IgD-negative memory B cell (primary cell): ENCODE results near the gene PDLIM5. TPM values are rescaled to one million over a fixed set of nuclear protein-coding genes. Genes with fewer than 3 reads are reported as not detected.
"Not testable (repeated sequence)": the region's sequence is repeated elsewhere in the genome, so short reads cannot be mapped to it uniquely, and the experiment has no call there.

Source experiments
- H3K27ac Mint-ChIP-seq, 3 donors: one replicate each; pipeline ENCODE4 v1.8.0; 2020 to 2022; ENCODE audit warnings: mild to moderate bottlenecking in 3 of 3, mixed read lengths in 3 of 3, moderate library complexity in 1 of 3
- H3K27me3 Mint-ChIP-seq: one replicate; pipeline ENCODE4 v1.8.0; 2021; ENCODE audit warnings: mixed read lengths
- H3K36me3 Mint-ChIP-seq: one replicate; pipeline ENCODE4 v1.8.0; 2020; ENCODE audit warnings: mild to moderate bottlenecking, mixed read lengths
- H3K4me1 Mint-ChIP-seq, 3 donors: one replicate each; pipeline ENCODE4 v1.8.0; 2020 to 2022; ENCODE audit warnings: mixed read lengths in 3 of 3, mild to moderate bottlenecking in 1 of 3
- H3K4me3 Mint-ChIP-seq, 4 donors: one replicate each; pipeline ENCODE4 v1.8.0; 2020 to 2022; ENCODE audit warnings: mild to moderate bottlenecking in 4 of 4, mixed read lengths in 4 of 4, moderate library complexity in 3 of 4
- H3K9me3 Mint-ChIP-seq, 3 donors: one replicate each; pipeline ENCODE4 v1.8.0; 2020 to 2021; ENCODE audit warnings: mixed read lengths in 3 of 3, mild to moderate bottlenecking in 1 of 3
- polyA plus RNA-seq: library from polyadenylated mRNA; unstranded; fragments of 300-500 nt; fragmentation: Illumina TruSeq; gene quantifications from one replicate; pipeline ENCODE4 v1.2.3, GENCODE V29; 2021

The PDLIM5 gene, protein sequence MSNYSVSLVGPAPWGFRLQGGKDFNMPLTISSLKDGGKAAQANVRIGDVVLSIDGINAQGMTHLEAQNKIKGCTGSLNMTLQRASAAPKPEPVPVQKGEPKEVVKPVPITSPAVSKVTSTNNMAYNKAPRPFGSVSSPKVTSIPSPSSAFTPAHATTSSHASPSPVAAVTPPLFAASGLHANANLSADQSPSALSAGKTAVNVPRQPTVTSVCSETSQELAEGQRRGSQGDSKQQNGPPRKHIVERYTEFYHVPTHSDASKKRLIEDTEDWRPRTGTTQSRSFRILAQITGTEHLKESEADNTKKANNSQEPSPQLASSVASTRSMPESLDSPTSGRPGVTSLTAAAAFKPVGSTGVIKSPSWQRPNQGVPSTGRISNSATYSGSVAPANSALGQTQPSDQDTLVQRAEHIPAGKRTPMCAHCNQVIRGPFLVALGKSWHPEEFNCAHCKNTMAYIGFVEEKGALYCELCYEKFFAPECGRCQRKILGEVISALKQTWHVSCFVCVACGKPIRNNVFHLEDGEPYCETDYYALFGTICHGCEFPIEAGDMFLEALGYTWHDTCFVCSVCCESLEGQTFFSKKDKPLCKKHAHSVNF
- 37.0 TPM for polyA plus RNA-seq

DNA sequence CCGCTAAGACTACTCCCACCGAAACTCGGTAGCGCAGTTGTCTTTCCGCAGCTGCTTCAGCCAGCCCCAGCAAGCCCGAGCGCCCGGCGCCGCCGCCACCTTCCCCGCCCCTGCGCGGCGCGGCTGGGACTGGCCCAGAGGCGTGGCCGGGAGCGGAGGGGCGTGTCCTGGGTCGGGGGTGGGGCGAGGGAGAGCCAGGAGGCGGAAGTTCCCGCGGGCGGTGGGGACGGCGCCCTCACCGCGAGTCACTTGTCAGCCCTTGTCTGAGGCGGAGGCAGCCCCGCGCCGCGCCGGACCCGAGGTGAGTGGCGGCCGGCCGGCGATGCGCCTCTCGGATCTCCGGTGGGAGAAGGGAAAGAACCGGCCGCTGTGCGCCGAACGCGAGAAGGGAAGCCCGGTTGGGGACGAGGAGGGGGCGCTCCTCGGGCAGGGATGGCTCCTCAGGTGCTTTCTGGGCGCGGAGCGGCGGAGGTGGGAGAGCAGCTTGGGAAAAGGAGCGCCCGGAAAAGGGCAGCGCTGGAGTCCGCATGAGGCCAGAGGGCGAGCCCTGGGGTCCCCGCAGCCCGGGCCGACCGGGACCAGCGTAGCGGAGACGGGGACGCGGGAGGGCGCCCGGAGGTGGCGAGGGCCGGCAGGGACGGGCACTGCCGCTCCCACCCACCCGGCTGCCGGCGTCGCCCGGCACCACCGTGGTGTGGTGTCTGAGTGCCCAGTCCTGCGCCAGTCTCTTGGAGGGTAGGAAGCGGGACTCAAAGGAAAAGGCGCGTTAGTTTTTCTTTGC is at the start of gene PDLIM5:
Gene PDLIM5 (plus strand): TSS at position 248 of the 781 bp plus-strand sequence. CDS start 3,347 bp downstream, outside the sequence.
- Mint-ChIP-seq H3K9me3 (no peaks in the 10 kb centered on the region), H3K36me3 (no peaks in the 10 kb centered on the region), H3K4me3 (peak within 1 kb of the TSS; percentile 89 to 99 (median 94)), H3K27ac (peak within 1 kb of the TSS; percentile 82 to 92 (median 90)), H3K4me1 (peaks cover 9 to 36% (median 21%) of the 10 kb centered on the region in 3 donors), H3K27me3 (peaks cover 5% of the 10 kb centered on the region)

DNA sequence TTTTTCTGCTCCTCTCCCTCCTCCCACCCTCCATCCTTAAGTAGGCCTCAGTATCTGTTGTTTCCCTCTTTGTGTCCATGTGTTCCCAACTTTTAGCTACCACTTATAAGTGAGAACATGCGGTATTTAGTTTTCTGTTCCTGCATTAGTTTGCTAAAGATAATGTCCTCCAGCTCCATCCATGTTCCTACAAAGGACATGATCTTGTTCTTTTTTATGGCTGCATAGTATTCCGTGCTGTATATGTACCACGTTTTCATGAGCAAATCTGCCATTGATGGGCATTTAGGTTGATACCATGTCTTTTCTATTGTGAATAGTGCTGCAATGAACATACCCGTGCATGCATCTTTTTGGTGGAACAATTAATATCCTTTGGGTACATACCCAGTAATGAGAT is 49.3 kb upstream of the PDLIM5 start:
- H3K4me1 Mint-ChIP-seq, H3K4me3 Mint-ChIP-seq, H3K27ac Mint-ChIP-seq, H3K36me3 Mint-ChIP-seq, H3K9me3 Mint-ChIP-seq, H3K27me3 Mint-ChIP-seq: not testable (repeated sequence)

DNA sequence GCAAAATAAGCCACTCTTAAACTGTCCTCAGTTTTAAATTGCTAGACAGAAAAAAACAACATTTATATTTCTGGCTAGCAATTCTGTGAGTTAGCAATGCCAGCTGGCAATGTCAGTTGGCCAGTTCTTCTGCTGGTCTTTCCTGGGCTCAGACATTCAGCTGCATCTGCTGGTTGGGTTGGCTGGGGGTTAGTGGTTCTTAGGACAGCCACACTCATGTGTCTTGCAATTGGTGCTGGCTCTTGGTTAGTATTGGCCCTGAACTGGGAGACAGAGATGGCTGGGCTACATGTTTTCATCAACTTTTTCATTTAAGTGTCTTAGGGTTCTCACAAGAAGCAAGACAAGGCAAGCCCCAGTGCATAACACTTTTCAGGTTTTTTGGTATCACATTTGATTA is 48.0 kb upstream of the PDLIM5 start:
- Mint-ChIP-seq H3K36me3 (no peaks in the 10 kb centered on the region), H3K4me3 (no peak overlapping the region), H3K9me3 (peaks cover 0 to 2% (median 0%) of the 10 kb centered on the region in 3 donors), H3K27me3 (peaks cover 5% of the 10 kb centered on the region), H3K27ac (no peak overlapping the region), H3K4me1 (no peaks in the 10 kb centered on the region)

DNA sequence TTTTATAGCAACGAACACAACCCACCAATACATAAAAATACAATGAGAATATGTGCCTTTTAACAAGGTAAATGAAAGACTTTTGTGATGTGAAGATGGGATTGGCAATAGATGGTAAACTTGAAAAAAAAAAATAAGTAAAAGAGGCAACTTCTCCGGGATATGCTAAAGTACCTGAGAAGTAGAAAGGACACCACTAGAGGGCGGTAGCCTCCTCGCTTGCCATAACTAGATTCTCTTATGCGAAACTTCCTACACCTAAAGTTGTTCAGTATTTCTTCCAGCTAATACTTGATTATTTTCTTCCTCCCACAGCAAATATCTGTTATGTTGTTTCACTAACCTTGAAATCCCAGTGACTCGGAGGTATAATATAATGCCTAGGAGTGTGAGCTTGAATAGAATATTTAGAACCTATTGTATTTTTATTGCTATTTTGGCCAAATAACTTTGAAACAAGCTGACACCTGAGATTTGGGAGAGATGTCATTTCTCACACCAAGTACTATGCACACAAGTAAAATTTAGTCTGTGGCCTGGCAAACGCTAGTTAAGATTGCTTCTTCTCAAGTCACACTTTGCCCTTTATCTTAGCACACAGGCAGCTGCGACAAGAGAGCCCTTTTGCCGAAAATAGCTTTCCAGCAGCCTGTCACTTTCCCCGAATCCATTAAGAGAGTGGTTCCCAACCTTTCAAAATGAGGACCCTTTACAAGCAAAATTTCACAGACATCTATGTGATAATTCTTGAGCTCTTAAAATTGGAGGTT is 44.9 kb upstream of the PDLIM5 start:
- Mint-ChIP-seq H3K27ac (peak overlapping the region in 1 of 3 donors; percentile 74), H3K4me1 (no peaks in the 10 kb centered on the region), H3K4me3 (no peak overlapping the region), H3K36me3 (no peaks in the 10 kb centered on the region), H3K27me3 (peaks cover 7% of the 10 kb centered on the region), H3K9me3 (peaks cover 0 to 2% (median 0%) of the 10 kb centered on the region in 3 donors)

DNA sequence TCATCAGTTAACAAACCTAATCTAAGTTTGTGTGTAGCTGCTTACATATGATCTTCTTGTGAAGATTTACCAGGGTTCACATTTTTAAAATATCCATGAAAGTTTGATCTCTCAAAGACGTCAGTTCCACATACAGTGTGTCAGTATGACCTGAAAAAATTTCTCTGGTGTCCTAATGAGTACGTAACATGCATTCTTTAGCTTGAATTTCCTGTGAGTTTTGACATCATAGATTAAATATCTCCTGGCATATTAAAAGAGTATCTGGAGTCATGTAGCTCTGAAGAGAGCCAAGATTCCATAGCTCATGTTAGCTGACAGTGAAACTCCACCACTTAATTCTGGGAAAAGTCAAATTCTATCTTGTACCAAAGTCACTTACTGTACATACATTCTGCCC is 43.9 kb upstream of the PDLIM5 start:
- Mint-ChIP-seq H3K9me3 (peaks cover 0 to 2% (median 0%) of the 10 kb centered on the region in 3 donors), H3K27ac (no peak overlapping the region)

DNA sequence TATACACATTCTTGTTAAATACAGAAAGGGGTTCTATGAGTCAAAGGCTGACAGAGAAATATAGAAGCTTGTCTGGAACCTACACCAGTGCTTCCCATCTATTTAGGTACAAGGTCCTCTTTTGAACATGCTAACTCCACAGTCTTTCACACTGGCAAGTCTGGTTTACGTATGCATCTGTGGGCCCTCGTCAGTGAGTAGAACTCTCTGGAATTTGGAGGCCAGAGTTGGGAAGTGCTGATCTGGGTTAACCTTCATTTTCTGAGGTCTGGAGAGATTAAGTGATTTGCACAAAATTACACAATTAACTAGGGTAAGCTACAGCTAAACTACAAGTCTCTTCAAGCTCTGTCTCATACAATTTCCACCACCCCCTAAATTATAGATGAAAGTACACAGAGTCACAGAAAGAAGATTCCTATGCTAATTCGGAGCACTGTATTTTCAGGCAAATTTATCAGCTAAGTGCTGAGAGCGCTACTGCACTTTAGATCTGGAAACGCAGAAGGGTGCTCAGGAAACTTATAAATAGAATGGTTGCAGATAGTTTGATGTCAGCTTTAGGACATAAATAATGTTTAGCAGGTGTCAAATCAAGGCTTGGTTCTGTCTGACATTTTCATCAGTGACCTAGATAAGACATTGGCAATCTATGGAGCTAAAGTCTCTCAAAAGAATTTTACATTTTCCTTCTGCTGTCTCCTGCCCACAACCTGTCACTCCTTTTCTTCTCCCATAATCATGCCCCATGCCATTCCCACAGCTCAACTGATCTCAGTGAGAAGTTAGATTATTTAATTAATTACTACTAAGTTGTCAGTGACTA is 43.0 kb upstream of the PDLIM5 start:
- H3K4me3 Mint-ChIP-seq = no peak overlapping the region
- H3K9me3 Mint-ChIP-seq = peaks cover 0 to 2% (median 0%) of the 10 kb centered on the region in 3 donors
- H3K4me1 Mint-ChIP-seq = no peaks in the 10 kb centered on the region
- H3K27me3 Mint-ChIP-seq = peaks cover 6% of the 10 kb centered on the region
- H3K27ac Mint-ChIP-seq = no peak overlapping the region
- no peaks in the 10 kb centered on the region for H3K36me3 Mint-ChIP-seq

More for the DNA sequence above, 43.9 kb upstream of the PDLIM5 start:
- Mint-ChIP-seq H3K4me3 (no peak overlapping the region), H3K36me3 (no peaks in the 10 kb centered on the region), H3K4me1 (no peaks in the 10 kb centered on the region), H3K27me3 (peaks cover 7% of the 10 kb centered on the region)

DNA sequence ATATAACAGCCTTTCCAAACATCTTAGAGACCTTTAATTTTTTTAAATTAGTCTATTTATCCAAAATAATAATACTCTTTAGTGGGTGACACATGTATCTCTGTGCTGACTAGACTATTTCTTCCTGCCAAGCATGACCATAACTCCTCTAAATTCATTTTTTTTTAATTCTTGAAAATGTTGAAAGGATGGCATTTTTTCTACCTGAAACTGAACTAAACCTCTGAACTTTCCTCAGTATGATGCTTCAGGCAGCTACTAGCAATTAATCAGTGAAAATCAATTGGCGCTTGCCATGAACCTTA is 42.4 kb upstream of the PDLIM5 start:
- Mint-ChIP-seq H3K9me3 (peaks cover 0 to 2% (median 1%) of the 10 kb centered on the region in 3 donors), H3K4me1 (no peaks in the 10 kb centered on the region), H3K27me3 (peaks cover 8% of the 10 kb centered on the region), H3K36me3 (no peaks in the 10 kb centered on the region), H3K27ac (no peak overlapping the region), H3K4me3 (no peak overlapping the region)

DNA sequence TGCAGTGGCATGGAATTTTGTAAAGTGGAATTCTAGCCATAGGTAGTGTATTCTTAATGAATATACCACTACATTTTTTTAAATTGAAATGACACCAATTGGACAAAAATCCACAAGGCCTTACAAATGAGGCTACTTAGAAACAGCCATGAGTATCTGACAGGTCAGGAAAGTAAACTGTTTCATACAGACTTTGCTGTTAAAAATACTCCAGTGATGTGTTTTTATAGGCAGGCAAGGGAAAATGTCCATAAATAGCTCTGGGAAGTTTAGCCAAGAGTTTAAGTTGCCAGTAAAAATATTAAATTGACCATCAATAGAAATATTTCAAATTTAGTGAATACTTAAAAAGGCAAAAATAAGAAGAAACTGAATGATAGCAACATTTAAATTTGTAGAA is 41.8 kb upstream of the PDLIM5 start:
- Mint-ChIP-seq H3K4me3 (no peak overlapping the region), H3K9me3 (peaks cover 0 to 2% (median 1%) of the 10 kb centered on the region in 3 donors), H3K27ac (no peak overlapping the region), H3K4me1 (no peaks in the 10 kb centered on the region), H3K27me3 (peaks cover 8% of the 10 kb centered on the region), H3K36me3 (no peaks in the 10 kb centered on the region)

DNA sequence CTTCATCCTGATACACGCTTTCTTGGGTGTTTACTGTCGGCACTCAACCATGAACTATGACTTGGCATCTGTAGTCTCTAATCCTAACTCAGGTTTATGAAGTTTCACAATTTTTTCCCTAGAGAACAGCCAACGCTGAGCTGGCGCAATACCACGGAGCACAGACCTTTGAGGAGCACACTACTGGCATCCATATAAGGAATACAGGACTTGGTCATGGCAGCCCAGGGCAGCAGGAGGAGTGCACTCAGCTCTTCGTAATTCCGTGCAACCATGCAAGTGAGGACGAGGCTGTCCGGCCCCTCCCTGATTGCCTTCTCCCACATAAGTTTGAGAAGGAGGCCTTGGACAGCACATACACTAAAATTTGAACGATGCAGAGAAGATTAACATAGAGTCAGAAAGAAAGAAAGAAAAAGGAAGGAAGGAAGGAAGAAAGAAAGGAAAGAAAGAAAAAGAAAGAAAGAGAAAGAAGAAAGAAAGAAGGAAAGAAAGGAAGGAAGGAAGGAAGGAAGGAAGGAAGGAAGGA is 41.0 kb upstream of the PDLIM5 start:
- Mint-ChIP-seq H3K4me3 (no peak overlapping the region), H3K9me3 (peaks cover 0 to 4% (median 1%) of the 10 kb centered on the region in 3 donors), H3K4me1 (no peaks in the 10 kb centered on the region), H3K36me3 (no peaks in the 10 kb centered on the region), H3K27me3 (peaks cover 11% of the 10 kb centered on the region), H3K27ac (no peak overlapping the region)

DNA sequence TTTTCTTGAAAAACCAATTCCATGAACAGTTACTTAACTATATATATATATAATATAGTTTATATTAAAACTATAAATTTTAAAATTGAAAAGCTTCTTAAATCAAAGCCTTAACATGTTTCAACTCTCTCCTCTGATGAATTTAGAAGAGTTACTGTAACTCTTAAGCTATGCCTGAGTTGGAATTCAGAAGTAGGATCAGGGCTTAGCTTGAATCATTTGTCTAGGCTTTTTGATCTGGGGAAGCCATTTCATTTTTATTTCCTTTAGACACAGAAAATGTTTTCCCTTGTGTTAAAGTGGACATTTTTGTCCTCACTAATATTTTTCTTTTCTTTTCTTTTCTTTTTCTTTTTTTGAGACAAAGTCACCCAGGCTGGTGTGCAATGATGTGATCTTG is 40.4 kb upstream of the PDLIM5 start:
- peaks cover 0 to 4% (median 1%) of the 10 kb centered on the region in 3 donors for H3K9me3 Mint-ChIP-seq
- peaks cover 11% of the 10 kb centered on the region for H3K27me3 Mint-ChIP-seq
- H3K4me1 Mint-ChIP-seq = no peaks in the 10 kb centered on the region
- H3K36me3 Mint-ChIP-seq = no peaks in the 10 kb centered on the region
- no peak overlapping the region for H3K4me3 Mint-ChIP-seq
- no peak overlapping the region for H3K27ac Mint-ChIP-seq

DNA sequence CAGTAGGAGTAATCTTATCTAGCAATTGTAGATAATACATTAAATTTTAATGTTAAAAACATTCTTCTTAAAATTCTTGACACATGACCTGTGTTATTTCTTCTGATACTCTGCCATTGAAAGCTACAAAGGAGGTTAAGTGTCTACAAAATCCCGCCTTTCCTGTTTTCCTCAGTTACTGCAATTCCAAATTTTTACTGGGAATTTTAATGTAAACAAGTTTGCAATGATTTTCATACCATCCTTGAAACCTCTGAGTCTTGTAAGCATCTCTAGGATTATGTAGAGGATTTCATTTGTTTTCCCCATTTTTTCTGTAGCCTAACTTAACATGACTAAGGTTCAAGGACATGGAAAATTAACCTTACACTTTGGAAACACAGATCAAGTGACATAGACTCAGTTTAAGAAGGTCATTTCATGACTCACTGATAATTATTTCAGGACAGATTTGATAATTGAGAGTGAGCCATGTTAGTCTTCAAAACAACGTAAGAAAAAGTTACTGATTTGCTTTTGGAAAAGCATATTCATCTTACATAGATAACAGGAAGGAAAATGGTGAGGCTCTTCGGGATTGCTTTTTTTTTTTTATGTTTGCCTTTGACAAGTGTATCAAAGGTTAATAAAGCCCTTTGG is 39.6 kb upstream of the PDLIM5 start:
- H3K27me3 Mint-ChIP-seq = peaks cover 8% of the 10 kb centered on the region
- H3K4me1 Mint-ChIP-seq = no peaks in the 10 kb centered on the region
- no peak overlapping the region for H3K4me3 Mint-ChIP-seq
- no peak overlapping the region for H3K27ac Mint-ChIP-seq
- peaks cover 3 to 4% (median 3%) of the 10 kb centered on the region in 3 donors for H3K9me3 Mint-ChIP-seq
- H3K36me3 Mint-ChIP-seq = no peaks in the 10 kb centered on the region

DNA sequence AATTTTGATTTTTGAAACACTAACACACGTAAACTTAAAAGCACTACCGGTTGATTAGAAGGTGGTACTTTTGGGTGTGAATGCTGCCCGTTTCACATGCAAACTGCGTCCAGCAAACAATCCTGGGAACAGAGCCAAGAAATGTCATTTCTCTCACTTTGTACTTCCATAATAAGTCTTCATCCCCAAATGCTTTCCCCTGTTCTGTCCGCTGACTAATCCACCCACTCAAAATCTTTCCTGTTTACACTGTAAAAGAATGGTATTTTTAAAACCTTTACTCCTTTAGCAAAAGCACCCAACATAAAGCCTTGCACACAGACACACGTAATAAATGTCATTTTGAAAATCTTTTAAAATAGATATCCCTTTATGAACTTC is 39.1 kb upstream of the PDLIM5 start:
- Mint-ChIP-seq H3K27ac (no peak overlapping the region), H3K9me3 (peaks cover 3 to 7% (median 6%) of the 10 kb centered on the region in 3 donors), H3K27me3 (peaks cover 8% of the 10 kb centered on the region), H3K4me3 (no peak overlapping the region), H3K4me1 (no peaks in the 10 kb centered on the region), H3K36me3 (peaks cover 3% of the 10 kb centered on the region)

DNA sequence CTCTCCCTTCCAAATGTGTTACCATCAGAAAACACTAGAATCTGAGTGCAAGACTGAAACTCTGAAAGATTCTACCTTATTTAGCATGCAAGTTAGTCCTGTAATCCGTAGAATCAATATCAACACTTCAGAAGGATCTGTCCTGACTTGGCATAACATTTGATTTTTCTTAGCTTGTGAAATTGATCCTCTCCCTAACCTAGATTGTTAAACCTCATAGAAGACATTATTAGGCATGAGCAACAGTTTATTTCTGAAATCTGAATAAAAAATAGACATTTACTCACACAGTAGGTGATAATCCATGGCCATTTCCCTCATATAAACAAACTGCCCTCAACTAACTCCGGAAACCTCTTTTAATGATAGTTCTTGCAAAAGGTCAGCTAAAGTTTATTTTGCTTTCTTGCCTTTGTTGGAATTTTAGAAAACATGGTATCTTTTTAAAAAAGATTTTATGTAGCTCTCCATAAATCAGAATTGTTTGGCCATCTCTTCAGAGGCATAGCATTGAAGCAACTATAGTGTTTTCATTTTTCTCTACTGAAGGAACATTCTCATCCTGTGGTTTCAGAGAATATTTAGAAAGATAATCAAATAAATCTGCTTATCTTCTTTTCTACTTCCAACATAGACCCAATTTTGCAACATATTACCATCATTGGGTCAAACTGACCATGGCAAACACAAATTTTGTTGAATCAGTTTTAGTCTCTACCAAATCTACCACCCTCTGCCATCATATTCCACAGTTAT is 38.5 kb upstream of the PDLIM5 start:
- H3K4me3 Mint-ChIP-seq = no peak overlapping the region
- H3K27me3 Mint-ChIP-seq = peaks cover 9% of the 10 kb centered on the region
- peaks cover 5% of the 10 kb centered on the region for H3K36me3 Mint-ChIP-seq
- no peak overlapping the region for H3K27ac Mint-ChIP-seq
- H3K9me3 Mint-ChIP-seq = peaks cover 3 to 7% (median 6%) of the 10 kb centered on the region in 3 donors
- H3K4me1 Mint-ChIP-seq = no peaks in the 10 kb centered on the region
